NCI-H510A treated with DMSO at 0.1 percent for 48 hours (cell line): ENCODE measurements around the gene ISG15.
"Not testable (repeated sequence)": the region's sequence is repeated elsewhere in the genome, so short reads cannot be mapped to it uniquely, and the experiment has no call there.

ENCODE experiments used
- DNase-seq: peaks from one replicate; lab custom pipeline; 2025; lab: John Stamatoyannopoulos, UW

Gene ISG15

GRCh38 chr1:994546-994945 lies 18.8 kb upstream of the ISG15 start:
- DNase-seq = not testable (repeated sequence)

GRCh38 chr1:995665-996633 lies 17.3 kb upstream of the ISG15 start:
- DNase-seq = no peak

DNA sequence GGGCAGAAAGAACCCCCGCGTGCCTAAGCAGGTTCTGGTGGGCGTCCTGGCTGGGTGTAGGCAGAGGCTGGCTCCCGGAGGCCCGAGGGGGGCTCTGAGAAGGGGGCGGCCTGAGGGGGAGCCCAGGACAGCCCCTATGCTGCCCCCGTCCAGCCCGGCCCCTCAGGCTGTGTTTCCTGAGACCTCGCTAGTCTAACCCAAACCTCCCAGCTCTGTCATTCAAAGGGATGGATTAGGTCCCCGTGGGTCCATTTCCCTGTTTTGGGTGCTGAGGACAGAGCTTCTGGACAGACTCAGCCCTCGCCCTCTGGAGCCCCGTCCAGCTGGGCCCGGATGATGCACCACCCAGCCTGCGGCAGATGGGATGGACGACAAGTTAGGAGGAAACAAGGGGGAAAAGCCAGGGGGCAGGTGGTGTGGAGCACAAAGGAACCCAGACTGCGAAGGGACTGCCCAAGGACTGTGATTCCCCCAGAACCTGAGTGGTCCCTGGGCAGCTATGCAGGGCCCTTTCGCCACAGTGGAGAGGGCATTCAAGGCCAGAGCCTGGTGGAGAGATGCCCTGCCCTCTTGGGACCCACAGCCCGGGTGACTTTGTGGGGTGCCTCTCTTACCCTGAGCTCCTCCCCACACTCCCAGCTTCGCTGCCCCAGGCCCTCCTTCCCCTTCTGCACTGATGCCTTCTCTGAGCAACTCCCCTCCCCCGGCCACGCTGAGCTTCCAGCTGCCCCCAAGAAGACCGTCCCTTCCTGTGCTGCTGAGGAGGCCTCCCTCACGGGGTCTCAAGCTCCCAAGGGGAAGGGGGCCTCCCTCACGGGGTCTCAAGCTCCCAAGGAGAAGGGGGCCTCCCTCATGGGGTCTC lies 16.2 kb upstream of the ISG15 start:
- no peak for DNase-seq

DNA sequence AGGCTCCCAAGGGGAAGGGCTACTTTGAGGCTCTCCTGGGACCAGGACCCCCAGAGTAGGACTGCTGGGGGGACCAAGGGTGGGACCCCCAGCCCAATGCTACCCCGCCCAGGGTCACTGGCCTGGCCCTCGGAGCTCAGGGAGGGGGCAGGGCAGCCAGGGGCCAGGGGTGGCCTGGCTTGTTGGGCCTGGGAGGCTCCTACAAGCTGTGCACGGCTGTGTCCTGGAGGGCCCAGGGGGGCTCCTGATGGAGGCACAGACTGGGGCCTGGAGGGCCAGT lies 15.6 kb upstream of the ISG15 start:
- no peak for DNase-seq

GRCh38 chr1:997993-998744 lies 15.1 kb upstream of the ISG15 start:
- DNase-seq = no peak

DNA sequence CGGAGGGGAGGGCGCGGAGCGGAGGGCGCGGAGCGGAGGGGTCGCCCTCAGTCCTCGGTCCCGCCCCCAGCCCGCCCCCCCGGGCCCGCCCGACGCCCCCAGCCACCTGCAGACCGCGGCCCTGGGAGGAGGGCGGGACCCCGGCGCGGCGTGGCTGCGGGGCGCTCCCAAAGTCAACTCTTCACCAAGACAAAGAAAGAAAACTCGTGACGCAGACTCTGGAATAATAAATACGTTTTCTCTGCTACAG lies 14.6 kb upstream of the ISG15 start:
- no peak for DNase-seq

- DNase-seq = peak; percentile 37
These were observed 14.1 kb upstream of the ISG15 start for GRCh38 chr1:998995-999724.

GRCh38 chr1:999725-1000356 lies 13.5 kb upstream of the ISG15 start, which contains the start of gene HES4:
HES4 (minus strand) TSS chr1:1000097; CDS start chr1:999973, 124 bp downstream.
- peak; percentile 94 for DNase-seq

- DNase-seq = peak; percentile 86
These were observed 12.8 kb upstream of the ISG15 start for GRCh38 chr1:1000357-1001056.

GRCh38 chr1:1001057-1001783 lies 12.1 kb upstream of the ISG15 start:
- no peak for DNase-seq

DNA sequence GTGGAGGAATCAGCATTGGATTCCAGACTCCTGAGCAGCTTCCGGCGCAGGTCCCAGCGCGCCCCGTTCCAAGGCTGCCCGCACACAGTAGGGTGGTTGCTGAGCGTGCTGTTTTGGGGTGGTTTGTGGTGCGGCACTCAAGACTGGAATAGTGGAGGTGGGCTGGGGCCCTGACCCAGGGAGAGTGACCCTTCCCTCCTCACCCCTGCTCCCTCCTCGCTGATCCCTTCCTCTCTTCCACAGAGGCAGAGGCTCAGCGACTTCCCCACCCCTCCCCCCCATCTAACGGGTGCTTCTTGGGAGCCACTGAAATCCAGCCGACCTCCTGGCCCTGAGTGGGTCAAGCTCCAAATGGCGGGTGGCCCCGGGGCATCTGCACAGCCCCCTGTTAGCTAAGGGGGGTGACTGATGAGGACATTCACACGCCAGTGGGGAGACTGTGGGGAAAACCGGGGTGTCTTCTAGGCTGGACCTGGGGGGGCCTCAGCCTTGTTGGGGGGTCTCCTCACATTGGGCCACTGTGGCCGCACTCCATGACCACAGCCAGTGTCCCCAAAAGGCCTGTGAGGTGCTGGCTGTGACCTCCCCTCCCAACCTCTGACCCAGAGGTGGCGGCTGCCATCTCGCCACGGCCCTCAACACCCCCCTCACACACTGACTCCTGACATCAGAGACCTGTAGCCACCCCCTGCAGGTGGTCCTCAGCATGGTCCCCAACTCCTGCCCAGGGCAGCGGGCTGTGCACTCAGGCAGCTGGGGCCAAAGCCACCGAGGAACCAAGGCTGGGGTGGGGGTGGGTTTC lies 9.5 kb upstream of the ISG15 start:
- DNase-seq = no peak

DNA sequence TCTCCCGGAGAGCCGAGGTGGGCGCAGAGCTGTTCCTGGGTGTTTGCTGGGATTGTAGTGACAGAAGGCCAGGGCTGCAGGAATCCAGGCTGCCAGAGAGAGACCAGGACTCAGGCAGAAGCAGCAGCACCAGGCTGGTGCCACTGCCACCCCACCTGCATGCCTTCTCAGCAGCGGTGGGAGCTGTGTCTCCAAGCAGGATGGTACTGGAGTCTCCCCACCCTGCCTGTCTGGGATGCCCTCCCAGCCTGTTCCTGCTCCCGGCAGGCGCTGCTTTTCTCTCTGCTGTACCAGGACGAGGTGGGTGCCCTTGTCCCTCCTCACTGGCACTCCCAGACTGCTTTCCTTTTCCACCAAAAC lies 8.9 kb upstream of the ISG15 start:
- DNase-seq = no peak

DNA sequence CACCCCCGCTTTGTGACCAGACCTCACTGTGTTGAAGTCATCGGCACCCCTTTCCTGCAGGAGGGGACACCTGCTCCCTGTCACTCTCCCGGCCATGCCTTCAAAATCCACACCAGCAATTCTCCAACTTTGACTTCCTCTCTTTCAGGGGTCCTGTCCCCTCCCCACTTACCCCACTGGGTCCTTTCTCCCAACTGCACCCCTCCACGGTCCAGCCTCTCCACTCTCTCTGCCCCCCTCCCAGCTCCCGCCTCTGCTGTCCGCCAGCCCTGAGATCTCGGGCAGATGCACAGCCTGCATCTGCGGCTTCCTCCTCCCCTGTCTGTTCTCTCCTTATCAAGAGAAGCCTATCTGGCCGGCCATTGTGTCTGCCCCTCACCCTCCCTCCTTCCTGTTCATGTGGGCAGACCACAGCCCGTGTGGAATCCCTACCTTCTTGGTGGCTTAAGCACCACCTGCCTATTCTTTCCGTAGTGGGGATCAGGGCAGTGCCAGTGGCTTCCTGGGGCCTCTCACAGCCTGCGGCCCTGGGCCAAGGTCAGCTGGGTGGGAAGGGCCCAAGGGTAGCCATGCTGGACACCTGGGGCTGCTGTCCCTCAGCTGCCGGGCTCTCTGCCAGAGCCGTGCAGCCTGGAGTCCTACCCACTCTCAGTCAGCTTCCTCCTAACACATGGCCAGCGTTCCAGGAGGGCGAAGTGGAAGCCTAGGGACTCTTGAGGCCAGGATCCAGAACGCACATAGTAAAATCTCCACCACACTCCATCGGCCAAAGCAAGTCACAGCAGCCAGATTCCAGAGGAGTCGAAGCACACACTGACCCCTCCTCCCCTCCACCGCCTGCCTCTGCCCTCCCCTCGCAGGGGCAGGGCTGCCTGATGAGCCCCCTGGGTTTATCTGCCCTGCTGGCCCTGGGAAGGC lies 8.3 kb upstream of the ISG15 start:
- DNase-seq = no peak

- no peak for DNase-seq
These were observed 7.5 kb upstream of the ISG15 start for GRCh38 chr1:1005774-1006304.

DNA sequence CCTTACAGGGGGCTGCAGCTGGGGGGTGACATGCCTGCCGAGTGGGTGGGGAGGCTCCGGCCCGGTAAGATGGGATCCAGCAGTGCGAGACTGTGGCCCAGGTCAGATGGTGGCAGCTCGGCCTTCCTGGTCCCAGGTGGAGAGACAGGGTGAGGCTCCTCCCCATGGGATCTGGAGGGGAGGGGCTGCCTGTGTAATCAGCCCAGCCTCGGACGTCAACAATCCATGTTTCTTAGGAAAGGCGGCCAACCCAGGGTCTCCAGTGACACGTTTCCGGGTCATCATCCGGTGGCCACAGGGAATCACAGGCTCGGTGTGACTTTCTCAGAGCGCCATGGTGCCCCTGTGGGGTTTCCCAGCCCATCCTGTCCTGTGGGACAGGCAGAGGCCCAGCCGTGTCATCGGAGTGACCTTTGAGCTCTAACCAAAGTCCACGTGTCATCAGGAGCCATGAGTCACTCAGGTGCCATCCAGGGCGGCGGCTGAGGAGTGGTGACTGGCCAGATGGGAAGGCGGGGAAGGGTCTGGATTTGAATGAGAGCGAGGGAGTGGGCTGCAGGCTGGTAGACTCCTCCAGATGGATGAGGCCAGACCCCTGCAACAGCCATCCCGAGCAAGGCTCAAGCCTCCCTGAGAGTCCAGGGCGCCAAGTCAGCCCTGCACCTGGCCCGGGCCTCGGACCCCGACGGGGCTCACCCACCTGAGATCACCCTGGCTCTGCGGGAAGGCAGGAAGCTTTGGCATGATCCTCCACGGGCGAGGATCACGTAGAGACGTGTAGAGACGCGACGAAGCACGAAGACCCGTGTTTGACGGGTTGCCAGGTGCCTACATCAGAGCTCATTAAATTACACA lies 6.8 kb upstream of the ISG15 start:
- DNase-seq = no peak

- not testable (repeated sequence) for DNase-seq
These were observed 3.2 kb upstream of the ISG15 start for GRCh38 chr1:1010131-1010530.

DNA sequence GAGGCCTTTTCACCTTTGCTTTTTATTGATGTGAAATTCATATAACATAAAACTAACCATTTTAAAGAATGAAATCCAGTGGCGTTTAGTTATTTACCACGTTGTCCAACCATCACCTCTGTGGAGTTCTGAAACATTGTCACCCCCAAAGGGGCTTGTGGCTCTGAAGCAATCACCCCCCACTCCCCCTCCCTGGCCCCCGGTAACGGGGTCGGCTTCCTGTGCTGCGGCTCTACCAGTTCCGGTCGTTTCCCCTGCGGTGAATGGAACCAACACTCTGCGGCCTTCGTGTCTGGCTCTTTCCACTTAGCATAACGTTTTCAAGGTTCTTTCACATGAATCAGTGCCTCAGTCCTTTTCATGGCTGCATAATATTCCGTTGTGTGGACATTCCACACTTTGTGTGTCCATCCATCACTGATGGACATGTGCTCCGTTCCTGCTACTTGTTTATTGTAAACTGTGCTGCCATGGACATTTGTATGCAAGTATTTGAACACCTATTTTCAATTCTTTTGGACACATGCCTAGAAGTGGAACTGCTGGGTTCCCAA lies 1.8 kb upstream of the ISG15 start:
- DNase-seq = no peak
